ENCODE measurements around the gene KHK.

KHK gene

GRCh38 chr2:27086724-27087593 is at the start of gene KHK:
Gene KHK (plus strand): TSS chr2:27086772. CDS start chr2:27087260, 488 bp downstream.
- no peak for DNase-seq

GRCh38 chr2:27038012-27038411 is 48.6 kb upstream of the KHK start:
- no peak for DNase-seq

GRCh38 chr2:27038631-27039339 is 47.8 kb upstream of the KHK start:
- no peak for DNase-seq

- DNase-seq, result no peak
These were observed 47.1 kb upstream of the KHK start for GRCh38 chr2:27039426-27039825.

GRCh38 chr2:27039871-27040270 is 46.7 kb upstream of the KHK start:
- DNase-seq, result no peak

GRCh38 chr2:27040282-27040681 is 46.3 kb upstream of the KHK start:
- no peak for DNase-seq

GRCh38 chr2:27041752-27042151 is 44.8 kb upstream of the KHK start:
- DNase-seq, result no peak

GRCh38 chr2:27042159-27042661 is 44.4 kb upstream of the KHK start:
- no peak for DNase-seq

GRCh38 chr2:27042985-27043634 is 43.5 kb upstream of the KHK start:
- no peak for DNase-seq

- DNase-seq, result no peak
These were observed 36.9 kb upstream of the KHK start for GRCh38 chr2:27049422-27050280.

GRCh38 chr2:27050281-27050995 is 36.1 kb upstream of the KHK start:
- DNase-seq, result peak; percentile 99

GRCh38 chr2:27050996-27051901 is 35.3 kb upstream of the KHK start, which contains the start of gene AGBL5:
Gene AGBL5 (plus strand): TSS chr2:27051668. CDS start chr2:27052959, 1,291 bp downstream.
- peak; percentile 97 for DNase-seq

- no peak for DNase-seq
These were observed 34.5 kb upstream of the KHK start for GRCh38 chr2:27051902-27052645.

GRCh38 chr2:27053321-27053720 is 33.3 kb upstream of the KHK start:
- no peak for DNase-seq

- DNase-seq, result no peak
These were observed 32.8 kb upstream of the KHK start for GRCh38 chr2:27053776-27054175.

- DNase-seq, result no peak
These were observed 31.9 kb upstream of the KHK start for GRCh38 chr2:27054721-27055120.

GRCh38 chr2:27057184-27057583 is 29.4 kb upstream of the KHK start:
- no peak for DNase-seq

GRCh38 chr2:27058210-27058609 is 28.4 kb upstream of the KHK start:
- no peak for DNase-seq

- no peak for DNase-seq
These were observed 27.3 kb upstream of the KHK start for GRCh38 chr2:27059141-27059820.
